ENCODE measurements around the gene EHHADH.

- TF ChIP-seq POLR2A (IDR thresholded peaks at IDR 0.05) (no peak), CTCF (IDR thresholded peaks at IDR 0.05 in 4 of 5, conservative IDR thresholded peaks at IDR 0.05 in 1 of 5) (no peak)
Measured at GRCh38 chr3:185151101-185151963, 102.5 kb downstream of the EHHADH start.
